GM11168 (cell line): ENCODE measurements around the gene TMEM200B.
"Not testable (repeated sequence)": the region's sequence is repeated elsewhere in the genome, so short reads cannot be mapped to it uniquely, and the experiment has no call there.

Experiments
- in situ Hi-C: fragments of 300-500 bp; cut with MboI; formaldehyde crosslinking; loops from one replicate; pipeline ENCODE4 v1.12.0; 2022; ENCODE audit warnings: low sequenced_read_pairs; ENCODE audit not compliant: unreplicated experiment

Gene TMEM200B

GRCh38 chr1:29123887-29124365 lies at the start of gene TMEM200B:
TMEM200B (minus strand) TSS chr1:29123903; CDS start chr1:29121828, 2,075 bp downstream.
- in situ Hi-C loops = no loop called here

GRCh38 chr1:29172415-29172939 lies 48.8 kb upstream of the TMEM200B start:
- in situ Hi-C loops = no loop called here

GRCh38 chr1:29171521-29171920 lies 47.8 kb upstream of the TMEM200B start:
- in situ Hi-C loops = no loop called here

- in situ Hi-C loops = no loop called here
Observed at GRCh38 chr1:29171089-29171488, 47.4 kb upstream of the TMEM200B start.

- in situ Hi-C loops = no loop called here
Observed at GRCh38 chr1:29169976-29170375, 46.3 kb upstream of the TMEM200B start.

DNA sequence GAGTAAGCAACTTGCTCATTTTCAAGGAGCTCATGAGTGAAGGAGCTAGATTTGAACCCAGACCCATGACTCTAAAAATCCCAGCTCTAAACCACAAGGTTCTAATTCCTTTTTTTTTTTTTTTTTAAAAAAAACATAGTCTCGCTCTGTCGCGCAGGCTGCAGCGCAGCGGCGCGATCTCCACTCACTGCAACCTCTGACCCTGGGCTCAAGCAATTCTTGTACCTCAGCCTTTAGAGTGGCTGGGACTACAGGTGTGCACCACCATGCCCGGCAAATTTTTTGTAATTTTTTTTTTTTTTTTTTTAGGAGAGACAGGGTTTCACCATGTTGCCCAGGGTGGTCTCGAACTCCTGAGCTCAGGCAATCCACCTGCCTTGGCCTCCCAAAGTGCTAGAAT lies 44.2 kb upstream of the TMEM200B start:
- in situ Hi-C loops = no loop called here

- in situ Hi-C loops = no loop called here
Observed at GRCh38 chr1:29166291-29166878, 42.7 kb upstream of the TMEM200B start.

DNA sequence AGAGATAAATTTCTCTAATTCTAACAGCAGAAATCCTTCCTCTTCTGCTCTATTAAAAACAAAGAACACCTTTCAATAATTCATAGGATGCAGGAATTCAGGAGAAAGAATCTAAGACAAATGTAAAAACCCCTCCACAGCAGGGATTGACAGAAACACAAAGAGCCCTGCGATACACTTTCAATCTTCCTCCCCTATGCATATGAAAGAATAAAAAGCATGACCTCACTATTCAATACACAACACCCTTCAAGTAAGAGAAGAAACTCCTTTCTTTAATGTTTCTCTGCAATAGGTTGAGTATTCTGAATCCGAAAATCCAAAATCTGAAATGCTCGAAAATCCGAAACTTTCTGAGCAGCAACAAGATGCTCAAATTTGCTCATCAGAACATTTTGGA lies 40.9 kb upstream of the TMEM200B start:
- in situ Hi-C loops = no loop called here

GRCh38 chr1:29162476-29163138 lies 38.9 kb upstream of the TMEM200B start:
- in situ Hi-C loops = no loop called here

DNA sequence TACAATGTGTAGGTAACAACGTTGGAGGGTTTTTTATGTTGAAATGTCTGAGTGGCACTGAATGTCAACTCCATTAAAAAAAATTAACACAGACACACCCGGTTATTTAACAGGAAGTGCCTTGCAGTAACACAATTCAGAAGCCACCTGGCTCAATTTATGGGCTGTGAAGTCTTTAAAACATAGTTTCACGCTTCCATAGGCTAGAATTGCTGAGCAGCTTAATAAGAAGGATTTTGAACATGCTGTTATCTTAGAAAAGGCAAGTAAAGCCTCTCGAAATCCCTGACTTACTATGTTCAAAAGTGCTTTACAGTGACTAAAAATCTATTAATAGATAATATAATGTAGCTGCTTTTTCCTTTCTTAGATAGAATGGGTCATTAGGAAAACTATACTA lies 38.3 kb upstream of the TMEM200B start:
- in situ Hi-C loops = no loop called here

DNA sequence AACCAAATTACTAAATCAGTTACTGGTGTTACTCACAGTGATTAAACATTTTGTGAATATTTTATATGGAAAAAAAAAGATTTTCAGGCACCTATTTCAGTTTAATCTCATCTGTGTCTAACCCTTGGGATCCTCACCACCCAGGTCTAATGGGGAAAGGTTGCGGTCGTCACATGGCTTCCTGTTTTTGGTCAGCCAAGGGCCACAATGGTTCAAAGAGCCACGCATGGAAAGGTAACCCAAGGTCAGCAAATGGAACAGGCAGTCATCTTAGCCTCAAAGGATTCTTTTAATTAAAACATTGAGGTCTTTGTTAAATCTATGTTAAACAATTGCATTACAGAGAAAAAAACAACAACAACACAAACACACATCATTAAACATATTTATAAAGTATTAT lies 36.1 kb upstream of the TMEM200B start:
- in situ Hi-C loops = no loop called here

- in situ Hi-C loops = no loop called here
Observed at GRCh38 chr1:29157269-29157601, 33.5 kb upstream of the TMEM200B start.

- in situ Hi-C loops = no loop called here
Observed at GRCh38 chr1:29156543-29157268, 33.0 kb upstream of the TMEM200B start.

DNA sequence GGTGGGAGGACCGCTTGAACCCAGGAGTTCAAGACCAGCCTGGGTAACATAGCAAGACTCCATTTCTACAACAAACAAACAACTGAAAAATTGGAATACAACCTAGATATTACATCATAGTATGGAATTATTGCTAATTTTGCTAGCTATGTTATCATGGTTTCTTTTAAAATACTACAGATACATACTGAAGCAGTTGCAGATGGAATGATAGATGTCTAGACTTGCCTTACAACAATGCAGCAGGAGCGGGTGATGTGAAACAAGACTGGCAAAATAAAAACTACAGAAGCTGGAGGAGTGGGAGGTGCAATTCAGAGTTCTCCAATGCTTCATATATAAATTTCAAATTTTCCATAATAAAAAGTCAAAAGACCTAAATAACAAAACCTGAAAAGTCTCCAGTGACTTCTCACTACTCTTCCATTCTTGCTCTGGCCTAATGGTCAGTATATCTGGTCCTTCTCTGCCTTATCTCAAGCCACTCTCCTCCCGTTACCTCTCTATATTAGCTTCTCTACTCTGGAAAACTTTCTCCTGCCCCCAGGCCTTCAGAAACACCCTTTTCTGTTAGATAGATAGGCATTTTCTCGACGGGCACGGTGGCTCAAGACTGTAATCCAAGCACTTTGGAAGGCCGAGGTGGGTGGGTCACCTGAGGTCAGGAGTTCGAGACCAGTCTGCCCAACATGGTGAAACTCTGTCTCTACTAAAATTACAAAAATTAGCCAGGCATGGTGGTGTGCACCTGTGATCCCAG lies 28.5 kb upstream of the TMEM200B start:
- in situ Hi-C loops = no loop called here

DNA sequence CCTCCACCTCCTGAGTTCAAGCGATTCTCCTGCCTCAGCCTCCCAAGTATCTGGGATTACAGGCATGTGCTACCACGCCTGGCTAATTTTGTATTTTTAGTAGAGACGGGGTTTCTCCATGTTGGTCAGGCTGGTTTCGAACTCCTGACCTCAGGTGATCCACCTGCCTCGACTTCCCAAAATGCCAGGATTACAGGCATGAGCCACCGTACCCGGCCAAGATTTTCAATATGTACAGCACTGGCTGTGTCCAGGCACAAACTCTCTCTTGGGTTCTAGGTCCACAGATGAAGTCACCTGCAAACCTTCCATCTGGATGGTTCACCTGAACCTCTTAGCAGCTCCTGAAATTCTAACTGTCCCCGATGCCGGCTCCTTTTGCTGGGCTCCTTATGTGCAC lies 26.6 kb upstream of the TMEM200B start:
- in situ Hi-C loops = not testable (repeated sequence)

GRCh38 chr1:29148656-29149491 lies 25.2 kb upstream of the TMEM200B start:
- in situ Hi-C loops = no loop called here

DNA sequence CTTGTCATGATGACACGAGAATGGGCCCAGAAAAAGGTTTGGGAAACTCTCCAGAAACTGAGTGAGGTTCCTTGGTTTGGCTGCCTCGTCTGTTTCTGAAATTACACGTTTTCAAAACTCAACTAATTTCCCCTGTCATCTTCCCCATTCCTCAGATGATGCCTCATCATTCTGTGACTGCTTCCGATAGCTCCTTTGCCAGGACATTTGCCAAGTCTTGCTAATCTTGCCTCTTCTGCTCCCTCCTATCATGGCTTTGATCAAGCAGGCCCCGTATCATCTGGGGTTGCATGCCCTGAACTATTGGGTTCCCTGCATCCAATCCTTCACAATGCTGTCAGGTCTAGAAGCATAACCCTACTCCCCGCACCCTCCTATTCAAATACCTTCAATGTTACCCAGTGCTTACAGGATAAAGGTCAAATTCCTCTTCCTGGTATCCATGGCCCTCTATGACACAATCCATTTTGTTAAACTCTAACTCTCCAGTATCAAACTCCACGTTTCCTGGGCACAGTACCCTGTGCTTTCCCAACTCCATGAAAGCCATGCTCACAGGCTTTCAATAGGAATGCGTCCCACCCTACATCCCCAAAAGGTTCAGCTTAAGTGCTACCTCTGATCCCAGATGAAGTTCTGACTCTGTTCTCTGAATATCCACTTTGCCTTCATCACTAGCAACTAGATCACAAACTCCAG lies 22.2 kb upstream of the TMEM200B start:
- in situ Hi-C loops = no loop called here

DNA sequence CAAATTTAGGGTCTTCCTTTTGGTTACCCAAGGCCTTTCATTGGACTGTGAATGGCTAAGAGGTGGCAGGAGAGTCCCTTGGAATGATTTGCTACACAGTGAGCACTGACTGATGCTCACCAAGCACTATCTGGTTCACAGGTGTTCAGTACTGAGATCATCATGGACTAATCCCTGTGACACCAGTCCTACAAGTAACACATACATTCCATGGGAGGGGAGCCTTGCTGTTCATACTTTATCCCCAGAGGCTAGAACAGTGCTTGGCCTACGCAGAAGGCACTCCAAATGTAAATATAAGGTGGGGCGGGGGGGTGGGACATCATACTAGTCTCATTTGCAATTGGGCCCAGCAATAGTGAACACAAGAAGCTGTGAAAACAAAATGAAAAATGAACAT lies 20.5 kb upstream of the TMEM200B start:
- in situ Hi-C loops = no loop called here

- in situ Hi-C loops = no loop called here
Observed at GRCh38 chr1:29142714-29143113, 19.0 kb upstream of the TMEM200B start.
